Measurements from ENCODE around the gene KLF4. TPM values are rescaled to one million over a fixed set of nuclear protein-coding genes. Genes with fewer than 3 reads are reported as not detected.
"Not testable (repeated sequence)": the region's sequence is repeated elsewhere in the genome, so short reads cannot be mapped to it uniquely, and the experiment has no call there.

Gene KLF4
- polyA plus RNA-seq, 3 donors, result 36.6 to 512 (median 37.2) TPM

DNA sequence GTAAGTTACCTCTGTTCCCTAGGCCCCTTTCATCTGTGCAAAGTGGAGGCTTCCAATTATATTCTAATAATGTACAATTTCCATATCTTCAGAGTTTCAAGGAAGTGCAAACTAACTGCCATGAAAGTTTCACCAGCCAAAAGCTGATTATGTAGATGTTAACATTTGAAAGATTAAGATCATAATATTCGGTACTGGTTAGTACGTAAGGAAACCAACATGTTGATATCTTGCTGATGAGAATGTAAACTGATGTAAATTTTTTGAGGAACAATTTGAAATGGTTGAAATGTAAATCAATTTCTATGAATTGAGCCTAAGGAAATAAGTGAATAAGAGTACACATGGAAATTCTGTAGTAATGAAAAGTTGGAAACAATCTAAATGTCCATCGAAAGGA lies 12.9 kb upstream of the KLF4 start:
- peak overlapping the region in 1 of 2 donors; percentile 14 for H3K27ac ChIP-seq (ENCODE audit: low read depth in 1 of 2, low read length in 2 of 2)
- Mint-ChIP-seq H3K27me3 (ENCODE audit: low read depth in 3 of 3) (peaks cover 0 to 2% (median 1%) of the 10 kb centered on the region in 3 donors), H3K9me3 (peaks cover 0 to 4% (median 0%) of the 10 kb centered on the region in 7 donors), H3K27ac (peak overlapping the region in 4 of 7 donors; percentile 35 to 63 (median 56)), H3K4me1 (peaks cover 18% of the 10 kb centered on the region), H3K4me3 (no peak overlapping the region), H3K36me3 (no peaks in the 10 kb centered on the region)
- no peak overlapping the region for H3K9ac ChIP-seq (ENCODE audit: insufficient read depth, low read length, poor library complexity, severe bottlenecking)
- DNase-seq, result no peak
- H3K4me2 ChIP-seq (replicated peaks; ENCODE audit: extremely low read depth, low read length, poor library complexity, severe bottlenecking), result no peak overlapping the region
- no peaks in the 10 kb centered on the region for H3K9me3 ChIP-seq (replicated peaks in 1 of 2; ENCODE audit: control insufficient read depth in 1 of 2, insufficient read depth in 1 of 2, low read length in 2 of 2)
- TF ChIP-seq, protein P1, sequence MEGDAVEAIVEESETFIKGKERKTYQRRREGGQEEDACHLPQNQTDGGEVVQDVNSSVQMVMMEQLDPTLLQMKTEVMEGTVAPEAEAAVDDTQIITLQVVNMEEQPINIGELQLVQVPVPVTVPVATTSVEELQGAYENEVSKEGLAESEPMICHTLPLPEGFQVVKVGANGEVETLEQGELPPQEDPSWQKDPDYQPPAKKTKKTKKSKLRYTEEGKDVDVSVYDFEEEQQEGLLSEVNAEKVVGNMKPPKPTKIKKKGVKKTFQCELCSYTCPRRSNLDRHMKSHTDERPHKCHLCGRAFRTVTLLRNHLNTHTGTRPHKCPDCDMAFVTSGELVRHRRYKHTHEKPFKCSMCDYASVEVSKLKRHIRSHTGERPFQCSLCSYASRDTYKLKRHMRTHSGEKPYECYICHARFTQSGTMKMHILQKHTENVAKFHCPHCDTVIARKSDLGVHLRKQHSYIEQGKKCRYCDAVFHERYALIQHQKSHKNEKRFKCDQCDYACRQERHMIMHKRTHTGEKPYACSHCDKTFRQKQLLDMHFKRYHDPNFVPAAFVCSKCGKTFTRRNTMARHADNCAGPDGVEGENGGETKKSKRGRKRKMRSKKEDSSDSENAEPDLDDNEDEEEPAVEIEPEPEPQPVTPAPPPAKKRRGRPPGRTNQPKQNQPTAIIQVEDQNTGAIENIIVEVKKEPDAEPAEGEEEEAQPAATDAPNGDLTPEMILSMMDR (IDR thresholded peaks at IDR 0.05), result no peak
- H3K36me3 ChIP-seq (replicated peaks in 1 of 2; ENCODE audit: control insufficient read depth in 1 of 2, insufficient read depth in 2 of 2, low read length in 2 of 2), result no peaks in the 10 kb centered on the region
- no peak overlapping the region for H3K4me3 ChIP-seq (replicated peaks in 1 of 3; ENCODE audit: low read depth in 2 of 3, low read length in 3 of 3)
- intact Hi-C loops (cut with micrococcal nuclease), result no loop called here
- H2AFZ ChIP-seq (ENCODE audit: insufficient read depth, low read depth, low read length, poor library complexity, severe bottlenecking), result no peak overlapping the region
- peaks cover 8 to 20% of the 10 kb centered on the region in 2 donors for H3K4me1 ChIP-seq (ENCODE audit: control insufficient read depth in 1 of 2, insufficient read depth in 2 of 2, low read length in 2 of 2)
- 100% methylated on average over 2 of the region's 3 CpGs for WGBS (ENCODE audit: insufficient coverage)
- no peaks in the 10 kb centered on the region for H3K27me3 ChIP-seq (ENCODE audit: control insufficient read depth in 2 of 2, insufficient read depth in 2 of 2, low read length in 2 of 2)
- H3K79me2 ChIP-seq (ENCODE audit: insufficient read depth, low read length), result no peaks in the 10 kb centered on the region
- no peaks in the 10 kb centered on the region for H4K20me1 ChIP-seq (ENCODE audit: insufficient read depth, low read length)

DNA sequence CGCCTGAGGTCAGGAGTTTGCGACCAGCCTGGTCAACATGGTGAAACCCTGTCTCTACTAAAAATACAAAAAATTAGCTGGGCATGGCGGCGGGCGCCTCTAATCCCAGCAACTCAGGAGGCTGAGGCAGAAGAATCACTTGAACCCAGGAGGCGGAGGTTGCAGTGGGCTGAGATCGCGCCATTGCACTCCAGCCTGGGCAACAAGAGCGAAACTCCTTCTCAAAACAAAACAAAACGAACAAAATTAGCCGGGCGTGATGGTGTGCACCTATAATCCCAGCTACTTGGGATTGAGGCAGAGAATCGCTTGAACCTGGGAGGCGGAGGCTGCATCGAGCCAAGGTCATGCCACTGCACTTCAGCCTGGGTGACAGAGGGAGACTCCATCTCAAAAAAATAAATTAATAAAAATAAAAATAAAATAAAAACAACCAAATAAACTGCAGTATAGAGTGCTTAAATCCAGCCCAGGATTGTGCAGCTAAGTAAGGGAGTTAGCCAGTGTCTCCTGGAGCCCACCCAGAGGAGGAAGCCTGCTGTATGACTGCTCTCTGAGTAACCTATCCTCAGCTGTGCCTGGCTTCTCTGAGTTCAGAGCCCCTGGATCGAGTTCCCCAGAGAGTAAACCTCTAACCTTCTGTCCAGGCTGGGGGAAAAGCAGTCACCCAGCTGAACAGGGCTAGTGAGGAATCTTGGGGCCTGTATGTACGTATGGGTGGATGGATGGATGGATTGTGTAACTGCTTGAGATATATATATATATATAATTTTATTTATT lies 11.0 kb upstream of the KLF4 start:
- H3K9ac ChIP-seq (ENCODE audit: insufficient read depth, low read length, poor library complexity, severe bottlenecking); H3K27me3 ChIP-seq (ENCODE audit: control insufficient read depth in 2 of 2, insufficient read depth in 2 of 2, low read length in 2 of 2); H3K27ac ChIP-seq (ENCODE audit: low read depth in 1 of 2, low read length in 2 of 2); H3K4me2 ChIP-seq (replicated peaks; ENCODE audit: extremely low read depth, low read length, poor library complexity, severe bottlenecking); H3K4me3 ChIP-seq (replicated peaks in 1 of 3; ENCODE audit: low read depth in 2 of 3, low read length in 3 of 3); H3K9me3 Mint-ChIP-seq; H3K9me3 ChIP-seq (replicated peaks in 1 of 2; ENCODE audit: control insufficient read depth in 1 of 2, insufficient read depth in 1 of 2, low read length in 2 of 2); H3K27me3 Mint-ChIP-seq (ENCODE audit: low read depth in 3 of 3); intact Hi-C loops (cut with micrococcal nuclease); H3K36me3 Mint-ChIP-seq; H3K36me3 ChIP-seq (replicated peaks in 1 of 2; ENCODE audit: control insufficient read depth in 1 of 2, insufficient read depth in 2 of 2, low read length in 2 of 2); H4K20me1 ChIP-seq (ENCODE audit: insufficient read depth, low read length); H3K4me3 Mint-ChIP-seq; H2AFZ ChIP-seq (ENCODE audit: insufficient read depth, low read depth, low read length, poor library complexity, severe bottlenecking); DNase-seq; H3K79me2 ChIP-seq (ENCODE audit: insufficient read depth, low read length): not testable (repeated sequence)
- peak overlapping the region in 1 of 7 donors; percentile 6 for H3K27ac Mint-ChIP-seq
- peaks cover 23% of the 10 kb centered on the region for H3K4me1 Mint-ChIP-seq
- 99% methylated on average over 13 of the region's 17 CpGs for WGBS (ENCODE audit: insufficient coverage)
- peaks cover 16 to 29% of the 10 kb centered on the region in 2 donors for H3K4me1 ChIP-seq (ENCODE audit: control insufficient read depth in 1 of 2, insufficient read depth in 2 of 2, low read length in 2 of 2)

Data from CD14-positive monocyte (primary cell).